ENCODE results near the gene FMNL2.
"Not testable (repeated sequence)": the region's sequence is repeated elsewhere in the genome, so short reads cannot be mapped to it uniquely, and the experiment has no call there.

The FMNL2 gene

DNA sequence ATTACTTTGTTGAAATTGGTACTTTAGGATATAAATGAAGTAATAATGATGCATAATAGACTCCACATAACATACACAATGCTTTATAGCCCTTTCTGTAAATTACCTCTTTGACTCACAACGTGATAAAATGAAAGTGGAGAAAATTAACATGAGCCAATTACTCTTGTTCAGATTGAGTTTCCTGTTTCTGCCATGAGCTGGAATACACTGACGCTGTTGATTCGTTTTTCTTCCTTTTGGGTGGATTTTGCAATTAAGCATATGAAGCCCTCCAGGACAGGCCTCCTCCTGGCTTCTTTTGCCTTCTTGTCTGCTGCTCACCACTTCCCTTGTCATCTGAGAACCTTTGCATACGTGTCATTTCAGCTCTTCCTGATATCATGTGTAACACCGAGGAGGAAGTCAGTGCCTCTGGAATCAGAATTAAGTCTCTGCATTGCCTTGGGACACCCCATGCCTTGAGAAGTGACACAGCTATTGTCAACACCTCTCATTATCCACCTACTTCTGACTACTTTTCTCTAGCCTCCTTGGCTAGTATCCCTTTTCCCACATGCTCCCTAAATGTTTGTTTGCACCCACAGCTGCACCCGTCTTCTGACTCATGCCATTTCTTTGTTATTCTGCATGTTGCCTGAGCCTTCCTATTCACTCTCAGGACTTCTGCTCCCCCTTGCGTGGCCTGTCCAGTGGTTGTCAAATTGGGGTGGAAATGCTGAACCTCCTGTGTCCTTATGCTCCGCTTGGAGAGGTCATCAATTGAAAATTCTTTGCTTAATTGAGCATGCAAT is 134.1 kb downstream of the FMNL2 start:
- DNase-seq (ENCODE audit: low read depth, low spot score), result no peak

- no peak for DNase-seq (ENCODE audit: low read depth, low spot score)
These were observed 136.2 kb downstream of the FMNL2 start for GRCh38 chr2:152470861-152471854.

- DNase-seq (ENCODE audit: low read depth, low spot score), result no peak
These were observed 137.5 kb downstream of the FMNL2 start for GRCh38 chr2:152472481-152472887.

- DNase-seq (ENCODE audit: low read depth, low spot score), result no peak
These were observed 138.3 kb downstream of the FMNL2 start for GRCh38 chr2:152473151-152473857.

- not testable (repeated sequence) for DNase-seq (ENCODE audit: low read depth, low spot score)
These were observed 139.5 kb downstream of the FMNL2 start for GRCh38 chr2:152474523-152474922.

GRCh38 chr2:152475982-152476381 is 141.0 kb downstream of the FMNL2 start:
- no peak for DNase-seq (ENCODE audit: low read depth, low spot score)

DNA sequence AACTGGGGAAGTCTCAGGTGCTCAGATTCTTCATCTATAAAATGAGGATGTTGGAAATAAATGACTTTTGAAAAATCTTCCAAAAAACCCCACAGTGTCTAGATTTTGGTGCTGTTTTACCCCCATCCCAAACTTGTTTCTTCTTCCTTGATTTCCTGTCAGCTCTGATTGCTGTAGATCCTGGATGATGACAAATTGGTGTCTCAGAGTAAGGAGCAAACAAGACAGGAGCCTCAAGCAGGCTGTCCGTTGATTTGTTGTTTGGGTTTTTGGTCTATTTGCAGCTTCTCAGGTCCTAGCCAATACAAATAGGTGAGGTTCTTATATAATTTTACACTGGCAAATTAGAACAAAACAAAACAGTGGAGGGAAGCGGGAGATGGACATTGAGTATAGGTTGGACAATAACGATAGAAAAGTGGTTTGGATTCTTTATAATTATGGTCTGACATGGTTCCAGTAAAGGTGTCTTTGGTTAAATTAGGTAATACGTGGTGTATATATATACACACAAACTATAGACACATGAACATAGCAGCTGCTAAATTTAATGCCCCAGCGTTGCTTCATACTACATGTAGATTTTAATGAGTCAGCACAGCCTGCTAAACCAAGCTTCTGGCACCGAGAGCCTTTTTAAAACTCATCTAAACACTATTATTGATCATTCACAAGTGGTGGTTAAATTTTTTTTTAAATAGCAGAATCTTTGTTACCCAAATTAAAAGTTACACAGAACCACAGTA is 142.5 kb downstream of the FMNL2 start:
- DNase-seq (ENCODE audit: low read depth, low spot score), result no peak

GRCh38 chr2:152479282-152479681 is 144.3 kb downstream of the FMNL2 start:
- DNase-seq (ENCODE audit: low read depth, low spot score), result no peak

GRCh38 chr2:152480821-152481399 is 145.9 kb downstream of the FMNL2 start:
- no peak for DNase-seq (ENCODE audit: low read depth, low spot score)

- no peak for DNase-seq (ENCODE audit: low read depth, low spot score)
These were observed 147.1 kb downstream of the FMNL2 start for GRCh38 chr2:152481881-152482583.

- no peak for DNase-seq (ENCODE audit: low read depth, low spot score)
These were observed 148.5 kb downstream of the FMNL2 start for GRCh38 chr2:152483276-152484063.

DNA sequence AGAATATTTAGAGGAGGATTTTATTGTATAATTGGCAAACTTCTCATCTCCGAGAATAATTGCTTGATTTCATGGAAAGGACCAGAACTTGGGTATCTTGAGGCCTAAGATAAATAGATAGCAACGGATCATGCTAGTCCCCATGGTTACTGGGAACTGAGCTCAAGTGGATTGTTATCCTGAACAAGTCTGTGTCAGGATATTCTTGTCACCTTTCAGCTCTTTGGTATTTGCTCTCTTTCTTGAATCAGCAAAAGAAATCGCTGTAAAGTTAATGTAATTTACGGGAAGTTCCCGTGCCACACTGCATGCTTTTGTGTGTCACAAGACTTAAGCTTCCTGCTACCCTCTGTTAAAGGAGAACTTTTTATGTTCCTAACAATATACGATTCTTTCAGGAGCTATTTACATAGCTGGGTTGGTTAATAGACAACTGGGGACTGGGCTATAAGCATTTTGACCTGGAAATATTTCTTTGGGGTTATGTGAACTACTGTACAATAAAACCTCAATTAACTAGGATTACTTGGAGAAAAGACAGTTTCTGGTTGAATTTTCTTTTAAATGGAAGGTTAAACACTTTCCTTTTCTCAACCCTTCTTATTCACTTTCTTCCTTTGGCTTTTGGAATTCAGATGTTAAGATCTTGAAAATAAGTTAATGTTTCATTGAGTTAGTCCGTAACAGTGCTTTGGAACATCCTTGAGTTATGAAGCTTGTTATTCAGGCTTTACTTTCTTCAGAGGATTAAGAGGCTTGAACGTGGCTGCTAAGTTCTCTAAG is 151.2 kb downstream of the FMNL2 start:
- DNase-seq (ENCODE audit: low read depth, low spot score), result no peak

- DNase-seq (ENCODE audit: low read depth, low spot score), result no peak
These were observed 151.9 kb downstream of the FMNL2 start for GRCh38 chr2:152486737-152487400.

DNA sequence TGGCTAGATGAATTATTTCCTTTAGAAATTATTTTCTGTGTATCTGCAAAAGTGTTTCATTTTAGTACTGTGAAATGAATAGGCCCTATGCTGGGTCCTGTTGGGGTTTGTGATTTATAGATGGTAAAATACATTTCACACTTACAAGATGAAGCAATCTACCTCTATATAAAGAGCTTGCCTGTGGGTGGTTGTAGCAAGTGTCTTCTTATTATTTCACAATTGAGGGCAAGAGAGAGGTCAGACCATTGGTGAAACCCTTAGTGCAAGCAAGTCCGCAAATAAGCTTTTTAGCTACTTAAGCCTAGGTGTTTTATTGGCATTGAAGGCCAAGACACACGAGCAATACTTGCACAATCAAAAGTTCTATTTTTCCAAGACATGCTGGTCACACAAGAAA is 153.1 kb downstream of the FMNL2 start:
- no peak for DNase-seq (ENCODE audit: low read depth, low spot score)

- no peak for DNase-seq (ENCODE audit: low read depth, low spot score)
These were observed 154.4 kb downstream of the FMNL2 start for GRCh38 chr2:152489364-152489763.

- DNase-seq (ENCODE audit: low read depth, low spot score), result no peak
These were observed 155.9 kb downstream of the FMNL2 start for GRCh38 chr2:152490686-152491455.

DNA sequence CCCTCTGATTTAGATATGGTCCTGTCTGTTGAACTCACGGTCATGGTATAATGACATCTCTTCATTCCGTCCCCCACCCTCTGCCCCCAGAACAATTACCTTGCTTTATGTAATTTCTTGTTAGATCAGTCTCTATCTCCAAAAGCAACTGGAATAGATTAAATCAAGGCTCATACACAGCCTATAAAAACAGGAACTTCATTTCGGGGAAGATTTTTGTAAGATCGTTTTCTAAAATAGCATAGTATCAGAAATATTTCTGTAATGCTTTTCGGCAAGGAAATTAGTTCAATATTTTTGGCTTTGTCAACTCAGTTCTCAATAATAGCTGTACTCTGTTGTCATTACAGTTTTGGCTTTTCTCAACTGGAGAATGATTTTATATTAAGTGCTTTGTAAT is 157.2 kb downstream of the FMNL2 start:
- DNase-seq (ENCODE audit: low read depth, low spot score), result no peak

All from activated CD4-positive, CD25-positive, alpha-beta regulatory T cell treated with anti-CD3 and anti-CD28 coated beads, Interleukin-2, amount 50 U/mL, for 16 hours (primary cell).